HG02943 (cell line): ENCODE results near the gene ATCAY.
"Not testable (repeated sequence)": the region's sequence is repeated elsewhere in the genome, so short reads cannot be mapped to it uniquely, and the experiment has no call there.

ENCODE experiments used
- ATAC-seq: cut with Tn5 transposase; IDR thresholded peaks from one replicate; pipeline ENCODE4 v1.9.1; 2021; ENCODE audit warnings: mild to moderate bottlenecking, low read depth, moderate library complexity; ENCODE audit not compliant: unreplicated experiment

Gene ATCAY

GRCh38 chr19:3967983-3968382 is 87.5 kb downstream of the ATCAY start:
- not testable (repeated sequence) for ATAC-seq

GRCh38 chr19:3968556-3969434 is 88.3 kb downstream of the ATCAY start:
- ATAC-seq = no peak

GRCh38 chr19:3969435-3970312 is 89.2 kb downstream of the ATCAY start:
- no peak for ATAC-seq

- no peak for ATAC-seq
Observed at GRCh38 chr19:3970313-3970807, 89.9 kb downstream of the ATCAY start.

- ATAC-seq = peak; percentile 89
Observed at GRCh38 chr19:3970808-3971598, 90.5 kb downstream of the ATCAY start, which contains the start of gene DAPK3. Gene DAPK3 (minus strand): TSS chr19:3971099. CDS start chr19:3969735, 1,364 bp downstream.

- no peak for ATAC-seq
Observed at GRCh38 chr19:3975144-3975543, 94.7 kb downstream of the ATCAY start.

GRCh38 chr19:3975637-3976087 is 95.2 kb downstream of the ATCAY start:
- ATAC-seq = no peak

- ATAC-seq = no peak
Observed at GRCh38 chr19:3976495-3977241, 96.2 kb downstream of the ATCAY start.
